Breast epithelium (tissue), 3 donors: Measurements from ENCODE around the gene DIPK2B.

Experiments
- CTCF ChIP-seq, 3 donors: fragments of 450-650 bp; IDR thresholded peaks; one replicate each; pipeline ENCODE4 v1.5.1; 2016 to 2017; ENCODE audit warnings: antibody characterized with exemption in 3 of 3, mild to moderate bottlenecking in 3 of 3, moderate library complexity in 3 of 3
- POLR2A ChIP-seq: fragments of 450-650 bp; IDR thresholded peaks from one replicate; pipeline ENCODE4 v1.6.1; 2016; ENCODE audit warnings: antibody characterized with exemption, mild to moderate bottlenecking, moderate library complexity
- POLR2AphosphoS5 ChIP-seq, 3 donors: sonication (generic); formaldehyde crosslinking; IDR thresholded peaks; one replicate each; pipeline ENCODE4 v1.6.1; 2017; ENCODE audit warnings: antibody characterized with exemption in 3 of 3

- TF ChIP-seq CTCF (IDR thresholded peaks at IDR 0.05) = no peak
- TF ChIP-seq POLR2A = no peak
- no peak for TF ChIP-seq POLR2AphosphoS5 (IDR thresholded peaks at IDR 0.05)
Observed at GRCh38 chrX:45233531-45233930, 32.9 kb upstream of the DIPK2B start.
